ENCODE results near the gene BRD3OS.

DNA sequence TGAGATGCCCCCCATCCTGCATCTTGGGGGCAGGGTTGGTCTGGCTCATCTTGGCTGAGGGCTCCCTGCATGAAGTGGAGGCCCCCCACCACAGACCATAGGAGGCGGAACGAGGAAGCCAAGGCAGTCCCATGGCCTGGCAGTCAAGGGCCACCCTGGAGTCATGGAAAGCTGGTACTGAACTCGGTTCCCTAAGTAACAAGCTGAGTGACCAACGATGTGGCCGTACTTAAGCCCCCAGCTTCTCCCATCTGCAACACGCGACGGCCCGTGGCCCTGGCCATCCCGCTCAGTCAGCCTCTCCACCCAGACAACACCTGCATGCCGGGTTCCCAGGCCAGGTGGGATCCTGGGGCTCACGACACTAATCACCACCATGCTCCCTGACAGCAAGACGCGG is 25.4 kb downstream of the BRD3OS start:
- TF ChIP-seq, protein P1, sequence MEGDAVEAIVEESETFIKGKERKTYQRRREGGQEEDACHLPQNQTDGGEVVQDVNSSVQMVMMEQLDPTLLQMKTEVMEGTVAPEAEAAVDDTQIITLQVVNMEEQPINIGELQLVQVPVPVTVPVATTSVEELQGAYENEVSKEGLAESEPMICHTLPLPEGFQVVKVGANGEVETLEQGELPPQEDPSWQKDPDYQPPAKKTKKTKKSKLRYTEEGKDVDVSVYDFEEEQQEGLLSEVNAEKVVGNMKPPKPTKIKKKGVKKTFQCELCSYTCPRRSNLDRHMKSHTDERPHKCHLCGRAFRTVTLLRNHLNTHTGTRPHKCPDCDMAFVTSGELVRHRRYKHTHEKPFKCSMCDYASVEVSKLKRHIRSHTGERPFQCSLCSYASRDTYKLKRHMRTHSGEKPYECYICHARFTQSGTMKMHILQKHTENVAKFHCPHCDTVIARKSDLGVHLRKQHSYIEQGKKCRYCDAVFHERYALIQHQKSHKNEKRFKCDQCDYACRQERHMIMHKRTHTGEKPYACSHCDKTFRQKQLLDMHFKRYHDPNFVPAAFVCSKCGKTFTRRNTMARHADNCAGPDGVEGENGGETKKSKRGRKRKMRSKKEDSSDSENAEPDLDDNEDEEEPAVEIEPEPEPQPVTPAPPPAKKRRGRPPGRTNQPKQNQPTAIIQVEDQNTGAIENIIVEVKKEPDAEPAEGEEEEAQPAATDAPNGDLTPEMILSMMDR (conservative IDR thresholded peaks at IDR 0.05) = no peak
- TF ChIP-seq ZFX (IDR thresholded peaks at IDR 0.05) = no peak
